Left lung (tissue), 10 donors: Measurements from ENCODE around the gene GRWD1. TPM values are rescaled to one million over a fixed set of nuclear protein-coding genes. Genes with fewer than 3 reads are reported as not detected.

Source experiments
- ATAC-seq: fragments of 200-7000 bp; cut with Tn5 transposase; one replicate; pipeline ENCODE4 v1.9.1; 2020; ENCODE audit warnings: moderate library complexity
- DNase-seq, 4 donors: peaks; one replicate each; pipeline ENCODE4 v3.0.0-alpha.2; 2013 to 2020
- H3K27ac ChIP-seq, 2 donors: fragments of 200-600 bp; sonication (generic) in 1 of 2; one replicate each; pipeline versions ENCODE4 v1.5.0 to v1.8.0; 2020 to 2021
- H3K27me3 ChIP-seq, 2 donors: fragments of 200-600 bp; sonication (generic) in 1 of 2; one replicate each; pipeline versions ENCODE4 v1.5.0 to v1.8.0; 2020 to 2021
- H3K36me3 ChIP-seq, 2 donors: fragments of 200-600 bp; sonication (generic) in 1 of 2; one replicate each; pipeline versions ENCODE4 v1.5.0 to v1.8.0; 2020 to 2021
- H3K4me1 ChIP-seq, 2 donors: fragments of 200-600 bp; one replicate each; pipeline ENCODE4 v1.8.0; 2021
- H3K4me3 ChIP-seq, 2 donors: fragments of 200-600 bp; sonication (generic) in 1 of 2; one replicate each; pipeline versions ENCODE4 v1.5.0 to v1.8.0; 2020 to 2021; ENCODE audit warnings: mild to moderate bottlenecking in 1 of 2
- H3K9me3 ChIP-seq, 2 donors: fragments of 200-600 bp; sonication (generic) in 1 of 2; one replicate each; pipeline versions ENCODE4 v1.5.0 to v1.8.0; 2020 to 2021
- CTCF ChIP-seq, 2 donors: fragments of 200-600 bp; sonication (generic) in 1 of 2; IDR thresholded peaks; one replicate each; pipeline versions ENCODE4 v1.5.0 to v1.8.0; 2021; ENCODE audit warnings: antibody characterized with exemption in 2 of 2
- intact Hi-C, 2 donors: fragments of 100-400 bp; cut with DNase I; formaldehyde crosslinking; loops; one replicate each; pipeline versions ENCODE4 v1.11.2 to v1.14.2; 2022
- polyA plus RNA-seq, 6 donors: library from polyadenylated mRNA; unstranded; fragments of 120-200 nt; gene quantifications; one replicate each; pipeline ENCODE4 v1.2.1, GENCODE V29; 2013; ENCODE audit not compliant: insufficient read length in 6 of 6
- total RNA-seq, 2 donors: library from RNA; stranded (reverse); fragmentation: NEBNext Ultra II Directional; extraction: Animal tissue kit (Norgen Biotek cat#: 25700); gene quantifications; one replicate each; pipeline ENCODE4 v1.2.1, GENCODE V29; 2021
- donor health status: DM: no; HTN: yes; CAD: no.
- donor health status: DM: no; HTN: no; CAD: no.

GRWD1 gene
- total and polyA plus RNA-seq, 8 donors: 18.4 to 33.8 (median 24.4) TPM

DNA sequence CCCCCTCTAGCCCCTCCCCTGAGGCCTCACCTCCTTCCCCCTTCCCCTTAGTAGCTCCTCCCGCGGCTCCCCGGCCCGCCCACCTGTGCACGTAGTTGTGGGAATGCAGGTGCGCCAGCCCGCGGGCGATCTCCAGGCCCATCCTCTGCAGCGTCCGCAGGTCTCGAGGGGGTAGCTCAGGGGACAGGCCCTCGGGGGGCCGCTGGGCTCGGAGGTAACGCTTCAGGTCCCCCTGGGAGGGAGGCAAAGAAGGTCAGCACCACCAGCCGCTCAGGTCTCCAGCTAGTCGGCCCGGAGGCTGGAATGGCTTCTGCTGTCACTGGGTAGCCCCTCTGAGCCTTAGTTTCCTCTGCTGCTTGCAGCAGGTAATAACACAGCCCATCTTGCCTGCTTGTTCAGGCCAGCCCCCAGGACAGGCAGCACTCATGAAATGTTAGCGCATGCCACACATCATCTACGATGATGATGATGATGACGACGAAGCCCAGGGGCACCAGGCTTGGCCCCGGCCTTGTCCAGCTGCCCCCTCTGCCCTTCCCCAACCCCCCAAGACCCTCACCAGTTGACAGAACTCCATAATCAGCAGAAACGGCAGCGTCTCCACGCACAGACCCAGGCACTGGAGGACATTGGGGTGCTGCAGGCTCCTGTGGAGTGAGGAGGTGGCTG is 56.7 kb downstream of the GRWD1 start:
- ATAC-seq: no peak

GRCh38 chr19:48506138-48506733 is 60.5 kb downstream of the GRWD1 start:
- ATAC-seq: no peak
- peaks cover 6 to 45% of the 10 kb centered on the region in 2 donors for H3K27me3 ChIP-seq
- TF ChIP-seq CTCF (IDR thresholded peaks at IDR 0.05): peak; percentile 17 to 18
- H3K4me3 ChIP-seq: no peak overlapping the region
- DNase-seq: no peak
- intact Hi-C loops: loop anchor here in 1 of 2 donors (10.0 kb wide), 1 partner anchor 79 kb away; no protein-coding TSS in a partner anchor
- H3K36me3 ChIP-seq: no peaks in the 10 kb centered on the region
- H3K27ac ChIP-seq: no peak overlapping the region
- H3K9me3 ChIP-seq: no peaks in the 10 kb centered on the region
- H3K4me1 ChIP-seq: peaks cover 0 to 20% of the 10 kb centered on the region in 2 donors

More for the DNA sequence above, 56.7 kb downstream of the GRWD1 start:
- peak overlapping the region in 1 of 2 donors; percentile 26 for H3K4me3 ChIP-seq
- intact Hi-C loops: loop anchor here in 1 of 2 donors (10.0 kb wide), 1 partner anchor 82 kb away; no protein-coding TSS in a partner anchor
- H3K9me3 ChIP-seq: no peaks in the 10 kb centered on the region
- no peak for TF ChIP-seq CTCF (IDR thresholded peaks at IDR 0.05)
- DNase-seq: peak in 1 of 4 donors; percentile 94
- peaks cover 0 to 33% of the 10 kb centered on the region in 2 donors for H3K4me1 ChIP-seq
- no peaks in the 10 kb centered on the region for H3K36me3 ChIP-seq
- H3K27me3 ChIP-seq: peaks cover 9 to 52% of the 10 kb centered on the region in 2 donors
- H3K27ac ChIP-seq: peak overlapping the region in 1 of 2 donors; percentile 53

Other genes with a start within 250 kb of the GRWD1 start
- gene CARD8, start 190.1 kb upstream of the GRWD1 start, total RNA-seq: 10 to 100 TPM; 51.3 to 92.3 TPM
- 10 to 100 TPM; 70.3 to 92.3 (median 83.0) TPM for gene CARD8, start 190.1 kb upstream of the GRWD1 start, polyA plus RNA-seq
- gene ZNF114, start 175.9 kb upstream of the GRWD1 start, total RNA-seq: 1 to 10 TPM; 1.3 to 1.9 TPM
- gene ZNF114, start 175.9 kb upstream of the GRWD1 start, polyA plus RNA-seq: 1 to 10 TPM; 8.0 to 9.2 (median 8.2) TPM
- gene EMP3, start 120.4 kb upstream of the GRWD1 start, total RNA-seq: 100 to 1,000 TPM; 127 to 320 TPM
- 100 to 1,000 TPM; 102 to 121 (median 107) TPM for gene EMP3, start 120.4 kb upstream of the GRWD1 start, polyA plus RNA-seq
- 10 to 100 TPM in 1 of 2 donors, 1 to 10 TPM in 1; 9.8 to 10.6 TPM for gene TMEM143, start 82.0 kb upstream of the GRWD1 start, total RNA-seq
- gene TMEM143, start 82.0 kb upstream of the GRWD1 start, polyA plus RNA-seq: 10 to 100 TPM in 1 of 6 donors, 1 to 10 TPM in 5; 7.5 to 10.1 (median 8.9) TPM
- not detected for gene SYNGR4, start 81.6 kb upstream of the GRWD1 start, total RNA-seq
- under 1 TPM in 2 of 6 donors, not detected in 4; 0.14 to 0.65 TPM for gene SYNGR4, start 81.6 kb upstream of the GRWD1 start, polyA plus RNA-seq
- gene KDELR1, start 54.4 kb upstream of the GRWD1 start, total RNA-seq: 100 to 1,000 TPM; 171 to 187 TPM
- gene KDELR1, start 54.4 kb upstream of the GRWD1 start, polyA plus RNA-seq: 100 to 1,000 TPM; 159 to 178 (median 163) TPM
- gene GRIN2D, start 52.3 kb upstream of the GRWD1 start, total RNA-seq: 1 to 10 TPM in 1 of 2 donors, under 1 TPM in 1; 0.94 to 1.3 TPM
- under 1 TPM; 0.25 to 0.51 (median 0.30) TPM for gene GRIN2D, start 52.3 kb upstream of the GRWD1 start, polyA plus RNA-seq
- under 1 TPM; 0.52 to 0.61 TPM for gene KCNJ14, start 9.6 kb downstream of the GRWD1 start, total RNA-seq
- gene KCNJ14, start 9.6 kb downstream of the GRWD1 start, polyA plus RNA-seq: 1 to 10 TPM in 5 of 6 donors, under 1 TPM in 1; 0.94 to 1.3 (median 1.2) TPM
- 10 to 100 TPM; 49.8 to 65.9 TPM for gene CYTH2, start 23.4 kb downstream of the GRWD1 start, total RNA-seq
- 100 to 1,000 TPM in 2 of 6 donors, 10 to 100 TPM in 4; 86.5 to 108 (median 91.5) TPM for gene CYTH2, start 23.4 kb downstream of the GRWD1 start, polyA plus RNA-seq
- gene LMTK3, start 65.9 kb downstream of the GRWD1 start, total RNA-seq: 1 to 10 TPM; 4.4 to 9.5 TPM
- gene LMTK3, start 65.9 kb downstream of the GRWD1 start, polyA plus RNA-seq: 1 to 10 TPM; 1.7 to 3.5 (median 2.6) TPM
- 1 to 10 TPM; 2.8 to 6.3 TPM for gene SULT2B1, start 106.2 kb downstream of the GRWD1 start, total RNA-seq
- 1 to 10 TPM; 2.1 to 3.8 (median 2.9) TPM for gene SULT2B1, start 106.2 kb downstream of the GRWD1 start, polyA plus RNA-seq
- gene SPACA4, start 160.8 kb downstream of the GRWD1 start, total RNA-seq: not detected
- under 1 TPM; 0.17 to 0.78 (median 0.26) TPM for gene SPACA4, start 160.8 kb downstream of the GRWD1 start, polyA plus RNA-seq
- 10 to 100 TPM; 15.5 to 50.0 TPM for gene FAM83E, start 169.1 kb downstream of the GRWD1 start, total RNA-seq
- 10 to 100 TPM in 2 of 6 donors, 1 to 10 TPM in 4; 4.7 to 12.3 (median 5.8) TPM for gene FAM83E, start 169.1 kb downstream of the GRWD1 start, polyA plus RNA-seq
- gene RPL18, start 173.2 kb downstream of the GRWD1 start, total RNA-seq: 1,000 to 10,000 TPM; 1,028 to 1,088 TPM
- gene RPL18, start 173.2 kb downstream of the GRWD1 start, polyA plus RNA-seq: 1,000 to 10,000 TPM; 1,451 to 1,744 (median 1,588) TPM
- gene SPHK2, start 173.5 kb downstream of the GRWD1 start, total RNA-seq: 10 to 100 TPM; 21.3 to 27.5 TPM
- gene SPHK2, start 173.5 kb downstream of the GRWD1 start, polyA plus RNA-seq: 10 to 100 TPM; 10.2 to 17.1 (median 14.1) TPM
- gene DBP, start 191.4 kb downstream of the GRWD1 start, total RNA-seq: 10 to 100 TPM in 1 of 2 donors, 1 to 10 TPM in 1; 8.9 to 10.5 TPM
- gene DBP, start 191.4 kb downstream of the GRWD1 start, polyA plus RNA-seq: 10 to 100 TPM in 2 of 6 donors, 1 to 10 TPM in 4; 6.4 to 11.1 (median 9.5) TPM
- gene CA11, start 200.2 kb downstream of the GRWD1 start, total RNA-seq: 1 to 10 TPM; 3.6 to 3.9 TPM
- 1 to 10 TPM; 3.7 to 5.6 (median 5.0) TPM for gene CA11, start 200.2 kb downstream of the GRWD1 start, polyA plus RNA-seq
- under 1 TPM; 0.29 to 0.73 TPM for gene NTN5, start 227.0 kb downstream of the GRWD1 start, total RNA-seq
- 1 to 10 TPM in 4 of 6 donors, under 1 TPM in 2; 0.66 to 1.4 (median 1.1) TPM for gene NTN5, start 227.0 kb downstream of the GRWD1 start, polyA plus RNA-seq
- gene FUT2, start 250.0 kb downstream of the GRWD1 start, total RNA-seq: 1 to 10 TPM; 1.1 to 2.7 TPM
- 1 to 10 TPM; 2.1 to 3.7 (median 2.8) TPM for gene FUT2, start 250.0 kb downstream of the GRWD1 start, polyA plus RNA-seq